DMS79 (cell line): ENCODE data around the gene CCNI.
A peak's percentile ranks its signal among the peaks of the same experiment; 100 is the strongest.
"Not testable (repeated sequence)": the region's sequence is repeated elsewhere in the genome, so short reads cannot be mapped to it uniquely, and the experiment has no call there.

ENCODE experiments used
- DNase-seq: peaks from one replicate; lab custom pipeline; 2025; lab: John Stamatoyannopoulos, UW

Gene CCNI

DNA sequence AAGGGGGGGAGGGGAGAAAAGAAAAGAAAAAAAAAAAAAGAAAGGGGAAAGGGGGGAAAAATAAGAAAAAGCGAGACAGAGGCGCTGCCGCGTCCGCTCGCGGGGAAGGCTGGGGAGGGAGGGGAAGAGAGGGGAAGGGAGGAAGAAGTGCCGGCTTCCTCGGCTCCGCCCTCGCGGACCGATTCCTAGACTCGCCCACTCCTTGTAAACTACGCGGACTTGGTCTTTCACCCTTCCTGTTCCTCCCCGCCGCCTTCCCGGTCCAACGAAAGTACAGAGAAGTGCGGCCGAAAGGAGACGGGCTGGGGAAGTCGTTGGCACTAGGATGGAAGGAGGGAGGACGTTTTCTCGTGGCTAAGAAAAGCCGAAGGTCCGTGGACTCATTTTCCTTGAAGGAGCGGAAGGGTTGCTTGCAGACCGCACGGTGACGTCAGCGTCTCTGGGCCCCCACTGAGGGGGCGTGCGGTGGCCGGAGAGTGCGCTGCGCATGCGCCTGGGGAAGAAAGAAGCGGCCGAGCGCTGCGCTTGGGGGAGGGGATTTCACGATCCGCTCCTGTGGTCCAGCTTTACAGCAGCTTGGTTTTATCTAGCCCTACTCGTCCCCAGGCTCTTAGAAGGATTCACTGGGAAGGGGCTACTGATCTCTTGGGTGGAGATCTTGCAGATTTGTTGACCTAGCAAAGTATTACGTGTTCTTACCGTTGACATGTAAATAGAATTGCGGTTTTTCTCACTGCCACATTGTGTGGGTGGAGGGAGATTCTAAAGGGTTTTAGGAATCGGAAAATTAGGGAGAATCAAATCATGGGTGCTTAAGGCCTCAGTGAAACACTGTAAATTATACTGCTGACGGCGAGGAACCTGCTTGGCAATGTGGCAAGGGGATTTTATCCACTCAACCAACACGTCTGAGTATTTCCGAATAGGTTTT is at the start of gene CCNI:
CCNI (minus strand) TSS at position 121 of the 931 bp plus-strand sequence. CDS start 9,627 bp downstream, outside the sequence.
- DNase-seq = peak; percentile 87

- no peak for DNase-seq
Observed at GRCh38 chr4:77124576-77124975, 48.8 kb upstream of the CCNI start.

DNA sequence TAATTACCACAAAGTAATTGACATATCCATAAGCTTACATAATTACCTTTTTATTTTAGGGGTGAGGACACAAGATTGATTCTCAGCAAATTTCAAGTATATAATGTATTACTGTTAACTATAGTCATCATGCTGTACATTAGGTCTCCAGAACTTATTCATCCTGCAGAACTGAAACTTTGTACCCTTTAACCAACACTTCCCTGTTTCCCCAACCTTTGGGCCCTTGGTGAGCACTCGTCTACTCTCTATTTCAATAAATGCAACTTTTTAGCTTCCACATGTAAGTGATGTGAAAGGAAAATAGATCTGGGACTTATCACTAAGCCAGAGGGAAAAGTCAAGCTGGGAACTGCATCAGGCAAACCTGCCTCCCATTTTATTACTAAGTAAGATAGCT is 47.6 kb upstream of the CCNI start:
- no peak for DNase-seq

DNA sequence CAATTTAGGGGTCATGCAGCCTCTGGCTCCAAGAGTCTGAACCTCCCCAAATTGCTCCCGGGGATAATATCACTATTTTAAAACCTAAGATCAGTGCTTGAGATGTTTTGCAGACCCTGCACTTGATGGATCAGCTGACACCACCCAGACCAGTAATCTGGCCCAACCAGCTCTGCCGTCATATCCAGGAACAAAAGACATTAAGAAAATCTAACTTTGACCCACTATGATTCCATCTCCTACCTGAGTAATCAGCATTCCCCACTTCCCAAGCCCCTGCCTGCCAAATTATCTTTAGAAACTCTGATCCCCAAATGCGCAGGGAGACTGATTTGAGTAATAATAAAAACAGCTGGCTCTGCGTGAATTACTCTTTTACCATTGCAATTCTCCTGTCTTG is 46.9 kb upstream of the CCNI start:
- no peak for DNase-seq

- DNase-seq = no peak
Observed at GRCh38 chr4:77121736-77122240, 46.0 kb upstream of the CCNI start.

GRCh38 chr4:77120886-77121508 is 45.2 kb upstream of the CCNI start:
- DNase-seq = no peak

- DNase-seq = no peak
Observed at GRCh38 chr4:77117721-77118120, 41.9 kb upstream of the CCNI start.

- no peak for DNase-seq
Observed at GRCh38 chr4:77113069-77113468, 37.3 kb upstream of the CCNI start.

DNA sequence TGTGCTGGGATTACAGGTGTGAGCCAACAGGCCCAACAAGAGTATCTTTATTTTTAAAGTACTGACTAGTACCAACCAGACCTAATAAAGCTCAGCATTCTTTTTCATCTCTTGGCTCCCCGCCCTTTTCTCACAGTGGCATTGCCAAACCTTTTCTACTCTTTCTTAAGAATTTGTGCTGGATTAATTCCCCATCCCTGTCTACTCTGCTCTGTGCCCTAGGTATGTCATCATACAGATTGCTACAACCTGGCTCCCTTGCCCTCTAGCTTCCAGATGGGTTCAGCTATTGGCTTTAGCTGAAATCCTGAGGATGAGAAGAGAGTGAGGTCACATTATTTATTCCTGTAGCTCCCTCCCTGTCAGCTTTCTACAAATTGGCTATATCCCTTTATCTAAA is 34.9 kb upstream of the CCNI start:
- DNase-seq = no peak

DNA sequence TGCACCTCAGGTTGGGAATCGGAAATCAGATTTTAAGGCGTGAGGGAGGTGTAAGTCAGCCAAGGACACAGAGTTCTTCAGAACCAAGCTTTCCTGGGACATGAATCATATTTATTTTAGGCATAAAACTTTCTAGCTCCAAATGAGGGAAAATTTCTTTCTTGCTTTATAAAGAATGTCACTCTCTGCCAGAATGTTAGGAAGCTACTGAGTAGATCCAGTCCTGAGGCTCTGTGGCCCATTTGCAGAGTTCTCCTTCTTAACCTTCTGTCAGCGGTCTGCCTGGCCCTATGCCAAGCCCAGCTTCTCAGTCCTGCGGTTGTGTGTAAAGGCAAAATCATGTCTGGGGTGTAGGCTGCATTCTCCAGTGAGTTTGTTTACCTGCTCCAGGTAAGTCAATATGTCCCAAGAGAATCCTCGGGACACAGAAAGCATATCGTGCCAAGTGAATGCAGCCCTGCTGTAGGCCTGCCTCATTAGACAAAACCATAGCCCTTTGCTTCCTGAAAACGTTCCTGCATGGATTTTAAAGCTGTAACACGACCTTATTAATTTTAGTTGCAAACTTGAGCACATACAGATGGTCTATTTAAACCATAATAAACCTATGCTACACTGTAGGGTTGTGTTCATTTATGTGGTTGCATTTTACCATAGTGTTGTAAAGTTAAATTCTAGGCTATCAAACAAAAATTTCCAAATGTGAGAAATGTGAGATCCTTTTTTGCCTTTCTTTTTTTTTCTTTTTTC is 29.2 kb upstream of the CCNI start:
- DNase-seq = peak; percentile 92

GRCh38 chr4:77104388-77104787 is 28.6 kb upstream of the CCNI start:
- no peak for DNase-seq

- no peak for DNase-seq
Observed at GRCh38 chr4:77100234-77100633, 24.4 kb upstream of the CCNI start.

DNA sequence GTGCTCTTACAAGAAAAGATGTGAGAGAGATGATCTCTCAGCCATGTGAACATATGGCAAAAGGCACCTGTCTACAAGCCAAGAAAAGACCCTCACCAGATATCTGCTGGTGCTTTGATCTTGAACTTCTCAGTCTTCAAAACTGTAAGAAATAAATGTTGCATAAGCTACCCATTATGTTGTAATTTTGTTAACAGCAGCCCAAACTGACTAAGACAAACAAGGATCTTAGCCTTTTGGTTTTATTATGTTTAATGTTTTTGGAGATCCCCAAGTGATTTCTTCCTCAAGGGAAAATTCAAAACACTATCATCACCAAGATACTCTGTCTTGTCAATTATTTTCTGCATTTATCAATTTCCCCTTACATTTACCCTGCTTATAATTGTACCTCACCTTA is 21.8 kb upstream of the CCNI start:
- DNase-seq = no peak

DNA sequence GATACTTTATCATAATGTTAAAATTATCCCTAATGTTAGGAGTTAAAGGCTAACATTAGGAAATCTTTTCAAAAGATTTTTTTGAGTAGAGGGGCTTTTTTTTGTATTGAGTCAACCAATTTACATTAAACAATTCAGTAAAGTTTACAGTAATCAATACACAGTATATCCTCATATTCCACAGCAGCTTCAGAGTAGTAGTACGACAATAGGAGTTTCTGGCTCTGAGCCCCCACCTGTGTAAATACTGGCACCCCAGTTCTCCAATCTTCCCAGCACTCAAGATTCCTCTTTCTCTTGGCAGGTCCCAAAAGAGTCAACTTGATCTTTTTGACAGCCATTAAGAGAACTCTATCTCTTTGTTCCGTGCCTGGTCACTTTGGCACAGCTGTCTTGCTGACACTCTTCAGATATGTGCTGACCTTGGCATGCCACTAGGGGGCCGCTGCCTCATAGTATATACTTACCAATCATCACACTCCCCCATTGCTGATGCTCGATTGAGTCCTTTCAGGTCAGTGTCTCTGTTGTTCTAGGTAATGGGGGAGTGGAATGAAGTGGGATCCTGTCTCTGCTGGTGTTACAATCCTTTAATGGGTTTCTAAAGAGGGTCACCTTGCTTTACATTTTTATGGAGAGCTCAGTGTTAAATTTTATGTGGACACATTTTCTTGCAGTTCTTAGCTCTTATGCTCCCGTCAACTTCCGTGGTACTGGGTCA is 19.5 kb upstream of the CCNI start:
- no peak for DNase-seq

DNA sequence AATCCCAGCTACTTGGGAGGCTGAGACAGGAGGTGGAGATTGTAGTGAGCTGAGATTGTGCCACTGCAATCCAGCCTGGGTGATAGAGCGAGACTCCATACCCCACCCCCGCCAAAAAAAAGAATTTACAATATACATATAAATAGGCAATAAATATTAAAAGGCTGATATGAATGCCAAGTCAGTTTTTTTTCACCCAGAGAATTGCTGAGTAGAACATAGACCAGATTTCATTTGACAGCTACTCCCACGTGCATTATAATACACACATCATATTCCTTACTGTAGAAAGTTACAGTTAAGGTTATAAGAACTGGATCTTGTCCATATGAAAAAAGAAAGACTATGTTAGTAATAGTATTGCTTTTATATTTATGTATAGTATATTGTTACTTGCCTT is 18.7 kb upstream of the CCNI start:
- no peak for DNase-seq

GRCh38 chr4:77093401-77093800 is 17.6 kb upstream of the CCNI start:
- DNase-seq = no peak

- DNase-seq = no peak
Observed at GRCh38 chr4:77092975-77093374, 17.2 kb upstream of the CCNI start.

DNA sequence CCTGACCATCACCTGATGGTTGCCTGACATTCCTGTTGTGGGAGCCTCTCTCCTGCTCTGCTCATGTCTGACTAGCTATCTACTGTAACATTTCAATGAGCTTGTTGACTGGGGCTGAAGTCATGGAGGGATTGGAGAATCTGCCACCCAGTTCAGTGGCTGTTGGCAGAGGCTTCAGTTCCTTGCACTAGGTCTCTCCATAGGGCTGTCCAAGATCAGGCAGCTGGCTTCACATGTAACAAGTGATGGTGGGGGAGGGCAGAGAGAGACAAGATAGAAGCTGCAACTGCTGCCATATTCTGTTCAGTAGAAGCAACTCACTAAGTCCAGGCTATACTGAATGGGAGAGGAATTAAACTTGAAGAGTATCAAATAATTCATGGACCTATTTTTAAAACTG is 14.1 kb upstream of the CCNI start:
- DNase-seq = no peak

GRCh38 chr4:77087027-77087426 is 11.2 kb upstream of the CCNI start:
- DNase-seq = not testable (repeated sequence)

- DNase-seq = no peak
Observed at GRCh38 chr4:77084019-77084639, 8.3 kb upstream of the CCNI start.

- DNase-seq = no peak
Observed at GRCh38 chr4:77082886-77083608, 7.3 kb upstream of the CCNI start.
